ENCODE results near the gene PTPRC.

GRCh38 chr1:198606020-198606438 is 32.8 kb upstream of the PTPRC start:
- no peak for TF ChIP-seq POLR2AphosphoS5 (IDR thresholded peaks at IDR 0.05; ENCODE audit: low read depth, low read length)
- no peak for TF ChIP-seq POLR2A (IDR thresholded peaks at IDR 0.05; ENCODE audit: low read depth, low read length)
- TF ChIP-seq PAX5 (IDR thresholded peaks at IDR 0.05; ENCODE audit: insufficient read depth, low read length, severe bottlenecking), result no peak
- no peak for TF ChIP-seq SPI1 (IDR thresholded peaks at IDR 0.05; ENCODE audit: low read depth, low read length)
- TF ChIP-seq TAF1 (IDR thresholded peaks at IDR 0.05; ENCODE audit: low read depth, low read length), result no peak
- TF ChIP-seq POU2F2 (IDR thresholded peaks at IDR 0.05; ENCODE audit: low read depth, low read length), result no peak

Data from GM12891 (cell line).